PC-9 (cell line): ENCODE measurements around the gene SNX15. TPM values are rescaled to one million over a fixed set of nuclear protein-coding genes. Genes with fewer than 3 reads are reported as not detected.

Source experiments
- BruUV-seq: library from RNA; stranded (reverse); fragments of 400-500 nt; replicated peaks from 2 replicates; lab custom pipeline; 2021; lab: Mats Ljungman, UMichigan
- CTCF ChIA-PET: fragments of 300-600 bp; sonication (Branson Sonifier 250); formaldehyde crosslinking; loops from one replicate; lab custom pipeline; 2022; ENCODE audit warnings: antibody characterized with exemption; lab: Charles Lee
- POLR2A ChIA-PET: fragments of 300-600 bp; sonication (Branson Sonifier 250); formaldehyde crosslinking; loops from one replicate; lab custom pipeline; 2022; ENCODE audit warnings: antibody characterized with exemption; ENCODE audit not compliant: unreplicated experiment; lab: Charles Lee
- DNase-seq, 2 experiments: peaks; one replicate each; pipeline versions ENCODE4 v3.0.0 to v3.0.0-alpha.2; 2015 to 2022; ENCODE audit warnings: mixed read lengths in 1 of 2
- H2AFZ ChIP-seq: fragments of 200-600 bp; sonication (generic); 2 replicates; pipeline ENCODE4 v1.8.1; 2017; ENCODE audit warnings: antibody characterized with exemption
- H3F3A ChIP-seq: fragments of 200-600 bp; sonication (generic); 2 replicates; pipeline ENCODE4 v1.8.1; 2017; ENCODE audit warnings: antibody characterized with exemption, mild to moderate bottlenecking, low read depth; ENCODE audit not compliant: insufficient read depth
- H3K27ac ChIP-seq: fragments of 200-600 bp; sonication (generic); 2 replicates; pipeline ENCODE4 v1.6.1; 2016; ENCODE audit warnings: mixed run types
- H3K27me3 ChIP-seq: fragments of 200-600 bp; sonication (generic); 2 replicates; pipeline ENCODE4 v1.6.1; 2016; ENCODE audit warnings: low read depth, mixed run types; ENCODE audit not compliant: insufficient read depth
- H3K36me3 ChIP-seq: fragments of 200-600 bp; sonication (generic); 2 replicates; pipeline ENCODE4 v1.6.1; 2016; ENCODE audit warnings: low read depth, mixed run types
- H3K4me1 ChIP-seq: fragments of 200-600 bp; sonication (generic); replicated peaks from 2 replicates; pipeline ENCODE4 v1.6.1; 2016; ENCODE audit warnings: mixed run types; ENCODE audit not compliant: insufficient read depth
- H3K4me2 ChIP-seq: fragments of 200-600 bp; sonication (generic); 2 replicates; pipeline ENCODE4 v1.6.1; 2017; ENCODE audit warnings: mixed run types
- H3K4me3 ChIP-seq: fragments of 200-600 bp; sonication (generic); 2 replicates; pipeline ENCODE4 v1.6.1; 2016; ENCODE audit warnings: mixed run types
- H3K79me2 ChIP-seq: fragments of 200-600 bp; sonication (generic); 2 replicates; pipeline ENCODE4 v1.6.1; 2017; ENCODE audit warnings: low read depth, mixed run types
- H3K9me2 ChIP-seq: fragments of 200-600 bp; sonication (generic); 2 replicates; pipeline ENCODE4 v1.8.1; 2017; ENCODE audit warnings: mild to moderate bottlenecking; ENCODE audit not compliant: insufficient read depth
- H3K9me3 ChIP-seq: fragments of 200-600 bp; sonication (generic); 2 replicates; pipeline ENCODE4 v1.8.1; 2016; ENCODE audit warnings: low read depth; ENCODE audit not compliant: insufficient read depth
- H4K20me1 ChIP-seq: fragments of 200-600 bp; sonication (generic); 2 replicates; pipeline ENCODE4 v1.8.1; 2017; ENCODE audit not compliant: insufficient read depth
- CTCF ChIP-seq: fragments of 200-600 bp; sonication (generic); conservative IDR thresholded peaks from 2 replicates; pipeline ENCODE4 v1.6.1; 2017; ENCODE audit warnings: mixed run types, antibody characterized with exemption, mild to moderate bottlenecking, moderate library complexity
- EZH2 ChIP-seq: fragments of 200-600 bp; sonication (generic); IDR thresholded peaks from 2 replicates; pipeline ENCODE4 v1.8.0; 2017; ENCODE audit warnings: antibody characterized with exemption, low read depth
- intact Hi-C: fragments of 100-400 bp; cut with micrococcal nuclease; formaldehyde crosslinking; loops from one replicate; pipeline ENCODE4 v1.10.0; 2022; ENCODE audit not compliant: unreplicated experiment
- total RNA-seq: library from RNA; stranded (reverse); gene quantifications from 2 replicates; pipeline ENCODE4 v1.2.3, GENCODE V29; 2021

SNX15 gene
- total RNA-seq, 1 experiment from 2014 or later, result 38.2 TPM

GRCh38 chr11:65014726-65015227, 12.5 kb upstream of the SNX15 start:
- no peaks in the 10 kb centered on the region for H3K9me3 ChIP-seq
- H3K27ac ChIP-seq, result peak overlapping the region; percentile 71
- no peaks in the 10 kb centered on the region for H3K9me2 ChIP-seq
- H3K4me1 ChIP-seq, result peaks cover 14% of the 10 kb centered on the region
- no peak for TF ChIP-seq CTCF
- TF ChIP-seq EZH2, result no peak
- BruUV-seq, result TSS peak; percentile 48
- no peaks in the 10 kb centered on the region for H4K20me1 ChIP-seq
- H3F3A ChIP-seq, result peaks cover 25% of the 10 kb centered on the region
- H3K36me3 ChIP-seq, result no peaks in the 10 kb centered on the region
- ChIA-PET CTCF (interaction anchor here (0.5 to 1.2 kb wide), 5 partner anchors 12 to 1080 kb away, joined by 3 read pairs; no protein-coding TSS in a partner anchor), POLR2A (interaction anchor here (0.6 to 1.3 kb wide), 2 partner anchors 12 to 80 kb away, joined by 3 to 5 read pairs; partner anchors contain the start of gene SNX15)
- H2AFZ ChIP-seq, result peak overlapping the region; percentile 96
- no peak for DNase-seq
- H3K4me3 ChIP-seq, result peak overlapping the region; percentile 76
- H3K27me3 ChIP-seq, result no peaks in the 10 kb centered on the region
- peak overlapping the region; percentile 93 for H3K4me2 ChIP-seq
- H3K79me2 ChIP-seq, result peaks cover 15% of the 10 kb centered on the region
- intact Hi-C loops, result loop anchor here (1.0 to 10.0 kb wide), 4 partner anchors 97 to 240 kb away; partner anchors contain the start of genes ATG2A, CAPN1, SF1 and ZNHIT2

GRCh38 chr11:65016705-65017104, 10.5 kb upstream of the SNX15 start:
- peaks cover 20% of the 10 kb centered on the region; the same call in 1 of the 2 replicates for H3F3A ChIP-seq
- H3K36me3 ChIP-seq, result no peaks in the 10 kb centered on the region
- no peaks in the 10 kb centered on the region for H3K27me3 ChIP-seq
- H3K4me2 ChIP-seq, result no peak overlapping the region
- H3K4me1 ChIP-seq, result peaks cover 14% of the 10 kb centered on the region
- H3K9me3 ChIP-seq, result no peaks in the 10 kb centered on the region
- H3K9me2 ChIP-seq, result no peaks in the 10 kb centered on the region
- ChIA-PET CTCF (no interaction called here), POLR2A (interaction anchor here (0.6 kb wide), 1 partner anchor 148 kb away, joined by 4 read pairs; no protein-coding TSS in a partner anchor)
- no peak overlapping the region for H3K4me3 ChIP-seq
- no peaks in the 10 kb centered on the region for H4K20me1 ChIP-seq
- DNase-seq, result no peak
- H2AFZ ChIP-seq, result no peak overlapping the region
- H3K79me2 ChIP-seq, result peaks cover 15% of the 10 kb centered on the region
- intact Hi-C loops, result loop anchor here (10.0 kb wide), 1 partner anchor 242 kb away; the partner anchor contains the start of gene SF1
- H3K27ac ChIP-seq, result no peak overlapping the region
- no TSS peak for BruUV-seq
- TF ChIP-seq EZH2 (no peak), CTCF (no peak)

- no peaks in the 10 kb centered on the region for H3K9me3 ChIP-seq
- TF ChIP-seq CTCF, result no peak
- TF ChIP-seq EZH2, result no peak
- no peak overlapping the region for H2AFZ ChIP-seq
- peaks cover 15% of the 10 kb centered on the region for H3K79me2 ChIP-seq
- H3F3A ChIP-seq, result peaks cover 15% of the 10 kb centered on the region; the same call in 1 of the 2 replicates
- no peaks in the 10 kb centered on the region for H3K36me3 ChIP-seq
- no peaks in the 10 kb centered on the region for H4K20me1 ChIP-seq
- no peak overlapping the region for H3K4me3 ChIP-seq
- intact Hi-C loops, result loop anchor here (10.0 kb wide), 1 partner anchor 243 kb away; the partner anchor contains the start of gene SF1
- BruUV-seq, result no TSS peak
- no peaks in the 10 kb centered on the region for H3K27me3 ChIP-seq
- ChIA-PET POLR2A (no interaction called here), CTCF (no interaction called here)
- H3K27ac ChIP-seq, result no peak overlapping the region
- peaks cover 13% of the 10 kb centered on the region for H3K4me1 ChIP-seq
- H3K4me2 ChIP-seq, result no peak overlapping the region
- no peak for DNase-seq
- no peaks in the 10 kb centered on the region for H3K9me2 ChIP-seq
Observed at GRCh38 chr11:65017937-65018336, 9.3 kb upstream of the SNX15 start.
